Hematopoietic multipotent progenitor cell treated with erythropoietin and hydrocortisone succinate and interleukin-3 and kit ligand, for 17 days (in vitro differentiated cells): ENCODE data around the gene WWC2.

ENCODE experiments used
- DNase-seq: peaks from one replicate; pipeline ENCODE4 v3.0.0-alpha.2; 2015; ENCODE audit warnings: low spot score

WWC2 gene

DNA sequence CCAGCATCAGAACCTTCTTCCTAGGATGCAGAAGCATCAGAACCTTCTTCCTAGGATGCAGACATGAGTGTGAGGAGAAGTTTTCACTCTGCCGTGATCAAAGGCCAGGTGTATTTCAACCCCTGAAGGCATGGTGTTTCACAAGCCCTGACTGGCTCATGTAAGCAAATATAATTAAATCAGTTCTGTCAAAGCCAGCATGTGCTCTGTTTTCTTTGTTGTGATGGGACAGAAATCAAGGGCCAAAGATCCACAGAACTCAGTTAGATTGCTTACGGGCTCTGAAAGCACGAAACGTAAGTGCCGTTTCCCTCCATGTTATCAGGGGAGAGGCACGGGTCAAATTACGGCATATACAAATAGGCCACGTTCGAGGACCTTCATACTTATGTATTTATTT lies 255.2 kb downstream of the WWC2 start:
- DNase-seq = no peak

DNA sequence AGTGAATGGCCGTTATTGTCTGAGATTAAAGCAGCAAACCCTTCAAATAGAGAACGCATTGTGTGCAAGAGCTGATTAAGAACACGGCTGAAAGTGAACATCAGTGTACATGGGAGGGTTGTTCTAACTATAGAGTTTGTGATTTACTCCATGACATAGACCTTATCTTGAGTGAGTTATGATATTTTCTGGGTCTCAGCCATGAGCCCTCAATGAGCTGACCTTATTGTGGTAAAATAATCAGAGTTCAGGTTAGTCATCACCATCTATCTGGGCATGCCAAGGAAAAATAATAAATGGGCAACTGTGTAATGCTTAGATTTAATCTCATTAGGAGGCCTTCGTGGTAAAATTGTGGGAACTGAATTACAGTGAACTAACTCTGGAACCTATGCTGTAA lies 256.3 kb downstream of the WWC2 start:
- DNase-seq = no peak

DNA sequence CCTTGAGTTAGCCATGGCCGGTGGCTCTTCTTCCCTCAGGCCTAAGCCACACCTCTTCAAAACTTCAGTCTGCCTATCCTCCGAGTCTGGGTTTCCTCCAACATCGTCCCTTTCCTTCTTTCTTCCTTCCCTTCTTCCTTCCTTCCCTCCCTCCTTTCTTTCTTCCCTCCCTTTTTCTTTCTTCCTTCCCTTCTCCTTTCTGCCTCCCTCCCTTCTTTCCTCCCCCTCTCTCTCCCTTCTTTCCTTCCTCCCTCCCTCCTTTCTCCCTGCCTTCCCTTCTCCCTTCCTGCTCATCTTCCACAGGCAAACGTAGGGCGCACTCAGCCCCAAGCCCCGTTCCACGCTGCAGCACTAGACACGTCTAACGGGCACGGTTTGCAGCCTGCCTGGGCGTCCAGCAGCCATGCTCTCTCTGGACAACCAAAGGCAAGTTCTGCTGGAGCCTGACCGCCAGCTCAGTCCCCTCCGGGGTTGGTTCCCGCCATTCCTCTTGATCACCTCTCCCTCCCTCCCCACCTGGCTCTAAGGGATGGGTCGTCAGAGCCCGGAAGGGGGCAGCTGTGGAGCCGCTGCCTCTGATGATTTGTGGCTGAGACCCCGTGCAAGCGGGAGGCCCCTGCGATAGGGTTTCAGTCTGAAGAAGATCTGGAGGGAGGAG lies 257.2 kb downstream of the WWC2 start:
- DNase-seq = no peak

DNA sequence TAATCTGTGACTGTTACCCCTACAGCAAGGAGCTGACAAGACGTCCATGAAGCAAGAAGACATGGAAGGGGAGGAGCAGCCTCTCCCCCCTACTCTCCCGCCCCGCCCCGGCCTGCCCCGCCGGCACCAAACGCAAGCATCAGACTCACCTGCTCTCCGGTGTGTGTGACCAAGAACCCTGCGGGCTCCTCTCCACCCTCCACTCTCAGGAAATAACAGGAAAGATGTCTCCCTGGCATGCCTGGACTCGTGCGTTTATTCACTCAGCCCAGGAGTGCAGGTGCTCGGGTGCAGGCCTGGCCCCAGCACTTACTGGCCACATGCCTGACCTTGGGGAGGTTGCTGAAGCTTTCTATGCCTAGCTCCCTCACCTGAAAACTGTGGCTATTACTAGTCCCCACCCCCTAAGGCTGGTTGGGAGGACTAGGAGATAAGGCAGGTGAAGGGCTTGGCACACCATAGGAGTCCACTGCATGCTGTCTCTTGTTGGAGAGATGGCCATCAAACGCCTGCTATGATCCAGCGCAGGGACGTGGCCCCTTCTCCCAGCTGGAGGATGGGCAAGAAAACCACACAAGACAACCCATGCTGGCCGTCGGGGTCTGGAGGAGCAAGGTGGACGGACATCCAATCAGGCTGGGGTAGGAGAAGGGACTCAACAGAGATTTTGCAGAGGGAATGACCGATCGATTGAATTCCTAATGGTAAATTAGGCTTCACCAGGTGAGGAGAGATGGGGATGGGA lies 258.0 kb downstream of the WWC2 start:
- DNase-seq = no peak

DNA sequence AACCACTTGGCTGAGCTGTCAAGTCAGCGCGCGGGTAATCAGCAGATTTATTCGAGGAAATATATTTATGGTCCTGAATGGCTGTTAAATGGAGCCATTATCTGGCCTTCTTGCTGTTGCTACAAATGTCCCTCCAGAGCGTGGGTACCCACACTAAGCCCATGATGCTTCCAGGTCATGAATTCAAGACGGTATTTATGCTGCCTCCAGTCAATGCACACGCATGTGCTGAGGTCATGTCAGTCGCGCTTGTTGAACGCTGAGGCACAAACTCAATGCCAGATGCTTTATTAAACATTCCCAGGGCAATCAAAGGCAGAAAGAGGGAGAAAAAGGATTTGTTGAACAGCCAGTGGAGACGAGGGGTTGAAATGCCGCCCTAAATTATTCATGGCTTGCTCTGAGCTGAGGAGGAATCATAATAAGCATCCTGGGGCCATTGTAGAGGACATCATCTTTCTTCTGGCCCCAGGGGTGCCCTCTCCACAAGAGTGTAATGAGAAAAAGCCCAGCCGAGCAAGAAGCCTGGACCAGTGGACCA lies 259.2 kb downstream of the WWC2 start:
- DNase-seq = no peak

DNA sequence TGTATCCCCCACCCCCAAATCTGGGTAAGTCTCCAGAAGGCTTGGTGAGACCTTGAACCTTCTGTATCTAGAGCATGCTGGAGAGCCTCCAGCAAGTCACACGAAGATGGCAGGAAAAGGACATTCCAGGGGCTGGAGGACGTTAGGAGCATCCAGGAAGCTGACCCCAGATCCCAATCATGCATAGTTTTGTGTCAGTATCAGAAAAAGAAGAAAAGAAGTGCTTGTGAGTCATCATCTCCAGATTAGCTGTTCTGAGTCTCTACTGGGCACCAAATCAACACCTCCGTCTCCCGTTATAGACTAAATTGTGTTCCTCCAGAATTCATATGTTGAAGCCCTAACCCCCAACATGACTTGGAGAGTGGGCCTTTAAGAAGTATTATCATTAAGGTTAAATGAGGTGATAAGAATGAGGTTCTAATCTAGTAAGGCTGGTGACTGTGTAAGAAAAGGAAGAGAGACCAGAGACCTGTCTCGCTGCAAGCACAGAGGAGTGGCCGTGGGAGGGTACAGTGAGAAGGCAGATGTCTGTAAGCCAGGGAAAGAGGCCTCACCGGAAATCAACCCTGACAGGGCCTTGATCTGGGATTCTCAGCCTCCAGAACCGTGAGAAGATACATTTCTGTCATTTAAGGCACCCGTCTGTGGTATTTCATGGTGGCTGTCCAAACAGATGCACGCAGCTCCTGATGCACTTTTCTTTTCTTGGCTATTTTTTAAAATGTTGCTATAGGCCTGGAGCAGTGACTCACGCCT lies 261.3 kb downstream of the WWC2 start:
- no peak for DNase-seq

DNA sequence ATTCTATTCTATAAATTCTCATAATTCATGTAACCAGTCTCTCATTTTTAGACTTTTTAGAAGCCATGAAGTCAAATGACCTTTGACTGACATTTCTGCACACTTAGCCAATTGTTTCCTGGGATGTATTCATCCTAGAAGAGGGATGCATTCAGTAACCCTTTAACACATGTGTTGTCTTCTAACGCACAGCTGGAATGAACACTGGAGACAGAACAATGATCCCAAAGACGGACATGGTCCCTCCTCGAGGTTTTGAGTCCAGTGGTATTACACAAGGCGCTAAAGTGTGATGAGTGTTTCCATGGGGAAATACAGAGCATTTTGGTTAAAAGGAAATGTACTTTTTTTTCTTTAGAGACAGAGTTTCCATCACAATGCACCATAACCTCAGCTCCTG lies 263.0 kb downstream of the WWC2 start:
- DNase-seq = no peak

DNA sequence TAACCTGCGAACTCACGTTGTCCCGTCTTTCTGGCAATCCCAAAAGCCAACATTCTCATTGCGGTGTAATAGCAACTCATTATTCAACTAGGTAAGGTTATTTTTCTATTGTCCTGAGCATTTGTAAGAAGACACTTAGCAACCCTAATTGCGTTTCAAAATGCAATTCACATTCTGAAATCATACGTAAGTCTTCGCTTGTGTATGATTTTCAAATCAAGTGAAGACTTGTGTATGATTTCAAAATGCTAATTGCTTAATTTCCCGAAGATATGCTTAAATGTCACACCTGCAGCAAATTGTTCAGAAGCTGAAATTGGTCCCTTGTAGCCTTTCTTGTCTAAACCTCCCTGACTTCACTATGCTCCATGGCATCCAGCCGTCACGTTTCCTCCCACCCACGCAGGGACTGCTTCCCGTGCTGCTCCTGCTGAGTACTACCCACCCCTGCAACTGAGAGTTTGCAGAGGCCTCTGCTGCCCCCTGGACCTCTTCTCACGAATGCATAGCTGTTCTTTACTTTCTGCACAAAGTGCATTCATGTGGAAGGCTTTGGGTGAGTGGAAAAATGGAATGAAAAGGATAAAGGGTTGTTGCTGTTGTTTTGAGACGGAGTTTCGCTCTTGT lies 264.0 kb downstream of the WWC2 start:
- DNase-seq = no peak

DNA sequence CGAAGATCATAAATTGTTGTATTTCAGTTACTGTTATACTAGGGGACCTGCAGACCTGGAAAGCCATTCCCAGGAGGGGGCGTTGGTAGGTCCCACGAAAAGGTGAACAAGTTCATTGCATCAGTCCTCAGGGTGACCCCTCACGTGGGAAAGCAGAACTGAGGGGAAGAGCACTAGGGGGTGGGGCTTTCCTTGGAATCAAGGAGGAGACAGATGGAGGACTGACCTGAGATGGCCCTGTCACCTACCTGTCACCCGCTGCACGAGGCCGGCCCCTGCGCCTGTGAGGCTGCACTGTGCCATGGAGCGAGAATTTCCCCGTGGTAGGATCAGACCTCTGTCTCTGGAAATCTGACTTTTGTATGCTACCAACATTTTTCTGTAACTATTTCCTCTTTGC lies 265.0 kb downstream of the WWC2 start:
- no peak for DNase-seq

DNA sequence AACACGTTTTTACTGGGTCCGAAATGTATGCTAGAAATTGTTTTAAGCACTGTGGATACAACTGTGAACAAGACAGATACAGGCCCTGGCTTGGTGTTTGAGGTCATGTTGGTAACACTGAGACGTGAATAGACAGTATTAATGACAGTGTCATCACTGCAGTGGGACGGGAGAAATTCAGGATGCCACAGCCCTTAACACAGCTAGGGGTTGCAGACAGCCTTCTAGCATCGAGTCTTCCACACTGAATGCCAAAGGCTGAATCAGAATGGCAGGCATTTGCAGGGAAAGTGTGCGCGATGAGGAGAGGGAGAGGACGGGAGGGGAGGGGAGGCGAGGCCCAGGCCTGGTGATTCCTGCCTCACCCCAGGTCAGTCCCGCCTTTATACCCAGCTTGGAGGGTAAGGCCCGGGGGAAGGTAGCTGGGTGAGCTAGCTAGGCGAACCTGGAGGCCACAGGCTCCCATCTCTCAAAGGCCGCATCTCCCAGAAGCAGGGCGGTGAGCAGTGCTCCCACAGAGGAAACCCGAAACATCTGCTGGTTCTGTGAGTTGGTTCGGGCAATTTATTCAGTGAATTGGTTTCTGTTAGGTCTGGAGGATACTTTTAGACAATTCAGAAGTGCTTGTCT lies 267.3 kb downstream of the WWC2 start:
- DNase-seq = no peak

DNA sequence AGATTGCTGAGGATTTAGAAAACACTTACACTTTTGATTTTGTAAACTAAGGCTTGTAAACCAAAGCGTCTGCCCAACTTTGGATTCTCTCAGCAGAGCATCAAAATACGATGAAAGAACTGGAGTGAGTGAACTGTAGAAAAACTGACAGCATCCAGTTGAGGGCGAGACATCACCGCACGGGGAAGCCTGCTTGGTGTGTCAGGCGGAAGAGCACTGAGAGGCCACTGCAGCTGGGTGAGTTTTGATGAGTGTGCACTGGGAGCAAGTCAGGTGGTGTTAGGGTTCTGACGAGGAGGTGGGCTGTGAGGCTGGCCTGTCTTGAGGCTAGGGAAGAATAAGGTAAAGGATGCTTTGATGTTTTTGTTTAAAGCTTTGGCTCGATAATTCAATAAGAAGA lies 270.0 kb downstream of the WWC2 start:
- no peak for DNase-seq
